ENCODE results near the gene PITHD1.
"Not testable (repeated sequence)": the region's sequence is repeated elsewhere in the genome, so short reads cannot be mapped to it uniquely, and the experiment has no call there.

The PITHD1 gene

GRCh38 chr1:23774174-23774880 is 3.9 kb upstream of the PITHD1 start:
- no peak for DNase-seq

- no peak for DNase-seq
Measured at GRCh38 chr1:23776217-23776616, 2.0 kb upstream of the PITHD1 start.

GRCh38 chr1:23779826-23780371 is 1.7 kb downstream of the PITHD1 start:
- DNase-seq = peak; percentile 53

GRCh38 chr1:23783141-23783540 is 4.9 kb downstream of the PITHD1 start:
- not testable (repeated sequence) for DNase-seq

GRCh38 chr1:23784846-23785245 is 6.6 kb downstream of the PITHD1 start:
- no peak for DNase-seq

GRCh38 chr1:23787701-23788100 is 9.5 kb downstream of the PITHD1 start:
- DNase-seq = no peak

- no peak for DNase-seq
Measured at GRCh38 chr1:23788695-23789094, 10.5 kb downstream of the PITHD1 start.

GRCh38 chr1:23790696-23791515 is 12.7 kb downstream of the PITHD1 start, which contains the start of gene LYPLA2:
TSS of gene LYPLA2 (plus strand) at chr1:23791145. CDS start at chr1:23792683, 1,538 bp downstream.
- DNase-seq = peak; percentile 90

- DNase-seq = no peak
Measured at GRCh38 chr1:23791516-23792047, 13.4 kb downstream of the PITHD1 start.

GRCh38 chr1:23792151-23792945 is 14.1 kb downstream of the PITHD1 start:
- DNase-seq = no peak

- no peak for DNase-seq
Measured at GRCh38 chr1:23793018-23793781, 15.0 kb downstream of the PITHD1 start.

GRCh38 chr1:23793861-23794731 is 15.9 kb downstream of the PITHD1 start:
- no peak for DNase-seq

- not testable (repeated sequence) for DNase-seq
Measured at GRCh38 chr1:23794732-23795182, 16.5 kb downstream of the PITHD1 start.

- DNase-seq = no peak
Measured at GRCh38 chr1:23795676-23796465, 17.7 kb downstream of the PITHD1 start.

- DNase-seq = no peak
Measured at GRCh38 chr1:23796466-23797271, 18.5 kb downstream of the PITHD1 start.

GRCh38 chr1:23797478-23798448 is 19.5 kb downstream of the PITHD1 start:
- no peak for DNase-seq

GRCh38 chr1:23798662-23799142 is 20.5 kb downstream of the PITHD1 start:
- DNase-seq = no peak
